Upper lobe of left lung (tissue), 6 donors: ENCODE data around the gene FHIT. TPM values are rescaled to one million over a fixed set of nuclear protein-coding genes. Genes with fewer than 3 reads are reported as not detected.

Experiments used
- ATAC-seq, 2 donors: fragments of 200-7000 bp; cut with Tn5 transposase; one replicate each; pipeline ENCODE4 v1.9.1; 2022; ENCODE audit warnings: mild to moderate bottlenecking in 2 of 2, moderate library complexity in 2 of 2; ENCODE audit not compliant: low FRiP score in 2 of 2
- DNase-seq, 2 donors: peaks; one replicate each; pipeline ENCODE4 v3.0.0-alpha.2; 2019 to 2020
- H3K27ac ChIP-seq, 4 donors: fragments of 200-600 bp; sonication (generic); one replicate each; pipeline ENCODE4 v1.5.1; 2016 to 2019
- H3K27me3 ChIP-seq, 4 donors: fragments of 200-600 bp; sonication (generic); one replicate each; pipeline ENCODE4 v1.5.1; 2017 to 2019
- H3K36me3 ChIP-seq, 4 donors: fragments of 200-600 bp; sonication (generic); one replicate each; pipeline ENCODE4 v1.5.1; 2016 to 2019
- H3K4me1 ChIP-seq, 4 donors: fragments of 200-600 bp; sonication (generic); one replicate each; pipeline ENCODE4 v1.5.1; 2018 to 2019
- H3K4me3 ChIP-seq, 4 donors: fragments of 200-600 bp; sonication (generic); one replicate each; pipeline ENCODE4 v1.5.1; 2017 to 2019; ENCODE audit warnings: mild to moderate bottlenecking in 2 of 4, moderate library complexity in 1 of 4
- H3K9me3 ChIP-seq, 4 donors: fragments of 200-600 bp; sonication (generic); one replicate each; pipeline ENCODE4 v1.5.1; 2018 to 2019
- CTCF ChIP-seq, 6 experiments: fragments of 450-650 bp in 4 of 6; fragments of 200-600 bp in 2 of 6; sonication (generic) in 2 of 6; IDR thresholded peaks; one replicate each; pipeline ENCODE4 v1.5.1; 2016 to 2019; ENCODE audit warnings: antibody characterized with exemption in 6 of 6
- EP300 ChIP-seq, 4 donors: sonication (generic); formaldehyde crosslinking; IDR thresholded peaks; one replicate each; pipeline ENCODE4 v1.5.1; 2017; ENCODE audit warnings: antibody characterized with exemption in 4 of 4, control low read depth in 2 of 4
- POLR2A ChIP-seq, 4 donors: fragments of 450-650 bp; IDR thresholded peaks; one replicate each; pipeline ENCODE4 v1.5.1; 2016 to 2017; ENCODE audit warnings: antibody characterized with exemption in 4 of 4, mild to moderate bottlenecking in 2 of 4
- POLR2AphosphoS5 ChIP-seq, 2 donors: sonication (generic); formaldehyde crosslinking; IDR thresholded peaks; one replicate each; pipeline ENCODE4 v1.5.1; 2017; ENCODE audit warnings: antibody characterized with exemption in 2 of 2
- WGBS, 2 donors: methylation state at CpG; one replicate each; pipeline ENCODE4 v1.1.5; 2017 to 2018; 5-methylcytosine and 5-hydroxymethylcytosine counted together
- total RNA-seq, 6 donors: library from RNA; depleted of rRNA in 4 of 6; stranded (reverse); fragments of >200 nt in 4 of 6; gene quantifications; one replicate each; pipeline versions ENCODE4 v1.1.0 to v1.2.1, GENCODE V29; 2016 to 2021
- donor health status: DM: no; HTN: no; CAD: no; lungs with moderate emphysema.
- donor health status: DM: no; HTN: yes; CAD: no; lungs with severe emphysema.

FHIT gene
- total RNA-seq, 6 donors from 2014 or later = 6.8 to 56.6 (median 11.1) TPM

- no peak for TF ChIP-seq EP300 (IDR thresholded peaks at IDR 0.05)
- TF ChIP-seq CTCF (IDR thresholded peaks at IDR 0.05) = no peak
- TF ChIP-seq POLR2A (IDR thresholded peaks at IDR 0.05) = no peak
- no peak for TF ChIP-seq POLR2AphosphoS5 (IDR thresholded peaks at IDR 0.05)
- H3K27me3 ChIP-seq = no peaks in the 10 kb centered on the region
- H3K4me1 ChIP-seq = no peaks in the 10 kb centered on the region
- ATAC-seq = no peak
- WGBS, 2 donors = 41 to 54% methylated on average over 3 of the region's 3 CpGs
- no peak overlapping the region for H3K4me3 ChIP-seq
- H3K9me3 ChIP-seq = peaks cover 0 to 3% (median 0%) of the 10 kb centered on the region in 4 donors
- no peak for DNase-seq
- no peak overlapping the region for H3K27ac ChIP-seq
- no peaks in the 10 kb centered on the region for H3K36me3 ChIP-seq
These were observed 504.4 kb downstream of the FHIT start for GRCh38 chr3:60746695-60747416.

GRCh38 chr3:60746043-60746638, 505.1 kb downstream of the FHIT start:
- H3K36me3 ChIP-seq = no peaks in the 10 kb centered on the region
- H3K4me3 ChIP-seq = no peak overlapping the region
- no peak overlapping the region for H3K27ac ChIP-seq
- H3K9me3 ChIP-seq = peaks cover 0 to 3% (median 0%) of the 10 kb centered on the region in 4 donors
- H3K27me3 ChIP-seq = no peaks in the 10 kb centered on the region
- no peaks in the 10 kb centered on the region for H3K4me1 ChIP-seq
- DNase-seq (no peak), ATAC-seq (no peak)
- no peak for TF ChIP-seq POLR2AphosphoS5 (IDR thresholded peaks at IDR 0.05)
- no peak for TF ChIP-seq EP300 (IDR thresholded peaks at IDR 0.05)
- no peak for TF ChIP-seq POLR2A (IDR thresholded peaks at IDR 0.05)
- TF ChIP-seq CTCF (IDR thresholded peaks at IDR 0.05) = no peak
- WGBS, 2 donors = 91 to 93% methylated on average over 8 of the region's 8 CpGs

- TF ChIP-seq POLR2A (IDR thresholded peaks at IDR 0.05) = no peak
- no peak for TF ChIP-seq CTCF (IDR thresholded peaks at IDR 0.05)
- no peak for TF ChIP-seq EP300 (IDR thresholded peaks at IDR 0.05)
- no peak for TF ChIP-seq POLR2AphosphoS5 (IDR thresholded peaks at IDR 0.05)
- H3K27ac ChIP-seq = no peak overlapping the region
- 45 to 74% methylated on average over 4 of the region's 4 CpGs for WGBS, 2 donors
- H3K27me3 ChIP-seq = no peaks in the 10 kb centered on the region
- no peaks in the 10 kb centered on the region for H3K9me3 ChIP-seq
- no peaks in the 10 kb centered on the region for H3K36me3 ChIP-seq
- no peak for DNase-seq
- no peaks in the 10 kb centered on the region for H3K4me1 ChIP-seq
- ATAC-seq = no peak
- H3K4me3 ChIP-seq = no peak overlapping the region
These were observed 507.6 kb downstream of the FHIT start for GRCh38 chr3:60743631-60744164.

DNA sequence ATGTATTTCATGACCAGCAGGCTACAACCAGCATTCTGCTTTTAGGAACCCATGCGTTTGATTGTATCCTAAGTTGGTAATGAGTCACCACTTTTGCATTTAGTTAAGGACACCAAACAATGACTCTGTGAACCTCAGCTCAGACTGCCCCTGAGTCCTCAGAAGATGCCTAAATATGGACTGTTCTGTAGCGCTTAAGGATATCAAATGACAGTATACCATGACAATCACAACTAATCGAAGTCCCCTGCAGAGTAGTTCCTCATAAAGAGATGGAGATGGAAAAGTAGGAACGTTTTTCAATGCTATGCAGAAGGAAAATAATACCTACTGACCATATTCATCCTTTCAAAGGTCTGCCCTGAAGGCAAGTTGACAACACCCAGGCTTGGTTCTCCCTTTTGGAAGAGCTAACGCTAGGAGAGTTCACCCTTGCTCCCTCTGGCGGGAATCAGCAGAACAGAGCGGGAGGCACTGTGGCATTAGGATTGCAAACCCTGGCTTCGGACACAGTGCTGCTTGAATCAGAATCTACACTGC, 508.6 kb downstream of the FHIT start:
- Histone ChIP-seq H3K27me3 (no peaks in the 10 kb centered on the region), H3K36me3 (no peaks in the 10 kb centered on the region), H3K9me3 (no peaks in the 10 kb centered on the region), H3K4me1 (no peaks in the 10 kb centered on the region), H3K27ac (no peak overlapping the region), H3K4me3 (no peak overlapping the region)
- ATAC-seq (no peak), DNase-seq (no peak)
- TF ChIP-seq POLR2A (IDR thresholded peaks at IDR 0.05) = no peak
- TF ChIP-seq EP300 (IDR thresholded peaks at IDR 0.05) = no peak
- TF ChIP-seq POLR2AphosphoS5 (IDR thresholded peaks at IDR 0.05) = no peak
- no peak for TF ChIP-seq CTCF (IDR thresholded peaks at IDR 0.05)
- WGBS, 2 donors = 75 to 89% methylated on average over 6 to 8 of the region's 8 CpGs
